GM12872 (cell line): ENCODE data around the gene CD180.

ENCODE experiments used
- CTCF ChIP-seq: IDR thresholded peaks from 3 replicates; pipeline ENCODE4 v1.5.1; 2011; ENCODE audit warnings: low read depth, mild to moderate bottlenecking, low read length, moderate library complexity; ENCODE audit not compliant: insufficient read depth

Gene CD180

GRCh38 chr5:67208403-67208802 lies 11.8 kb upstream of the CD180 start:
- no peak for TF ChIP-seq CTCF

GRCh38 chr5:67206929-67207328 lies 10.3 kb upstream of the CD180 start:
- no peak for TF ChIP-seq CTCF

- TF ChIP-seq CTCF = no peak
Observed at GRCh38 chr5:67206461-67206860, 9.9 kb upstream of the CD180 start.

GRCh38 chr5:67205981-67206380 lies 9.4 kb upstream of the CD180 start:
- no peak for TF ChIP-seq CTCF

- no peak for TF ChIP-seq CTCF
Observed at GRCh38 chr5:67204821-67205220, 8.2 kb upstream of the CD180 start.

GRCh38 chr5:67203701-67204074 lies 7.1 kb upstream of the CD180 start:
- TF ChIP-seq CTCF = no peak

- no peak for TF ChIP-seq CTCF
Observed at GRCh38 chr5:67202828-67203227, 6.2 kb upstream of the CD180 start.
